HG02571 (cell line): Measurements from ENCODE around the gene CNPY2.
"Not testable (repeated sequence)": the region's sequence is repeated elsewhere in the genome, so short reads cannot be mapped to it uniquely, and the experiment has no call there.

Experiments
- ATAC-seq: cut with Tn5 transposase; IDR thresholded peaks from one replicate; pipeline ENCODE4 v1.9.1; 2021; ENCODE audit warnings: mild to moderate bottlenecking, moderate library complexity; ENCODE audit not compliant: unreplicated experiment

CNPY2 gene

DNA sequence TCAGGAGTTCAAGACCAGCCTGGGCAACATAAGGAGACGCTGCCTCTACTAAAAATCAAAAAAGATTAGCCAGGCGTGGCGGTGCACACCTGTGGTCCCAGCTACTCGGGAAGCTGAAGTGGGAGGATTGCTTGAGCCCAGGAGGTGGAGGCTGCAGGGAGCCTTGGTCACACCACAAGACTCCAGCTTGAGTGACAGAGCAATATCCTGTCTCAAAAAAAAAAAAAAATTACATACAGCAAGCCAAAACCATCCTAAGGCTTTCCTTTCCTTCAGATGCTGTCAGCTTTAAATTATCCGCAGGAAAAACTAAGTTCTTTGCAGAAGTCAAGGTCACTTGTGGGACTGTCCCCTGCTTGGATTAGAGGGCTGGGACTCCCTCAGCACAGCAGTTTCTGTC is 17.0 kb downstream of the CNPY2 start:
- no peak for ATAC-seq

DNA sequence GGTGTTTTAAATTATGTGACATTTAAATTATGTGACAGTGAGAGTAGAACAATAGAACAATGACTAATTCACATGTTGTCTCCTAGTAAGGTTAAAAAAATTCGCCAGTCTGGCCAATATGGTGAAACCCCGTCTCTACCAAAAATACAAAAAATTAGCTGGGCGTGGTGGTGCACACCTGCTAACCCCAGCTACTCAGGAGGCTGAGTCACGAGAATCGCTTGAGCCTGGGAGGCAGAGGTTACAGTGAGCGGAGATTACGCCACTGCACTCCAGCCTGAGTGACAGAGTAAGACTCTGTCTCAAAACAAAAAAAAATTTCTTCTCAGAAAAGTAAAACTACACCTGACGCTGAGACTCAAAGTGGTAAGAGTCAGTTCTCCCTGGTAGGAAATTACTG is 18.4 kb downstream of the CNPY2 start:
- no peak for ATAC-seq

DNA sequence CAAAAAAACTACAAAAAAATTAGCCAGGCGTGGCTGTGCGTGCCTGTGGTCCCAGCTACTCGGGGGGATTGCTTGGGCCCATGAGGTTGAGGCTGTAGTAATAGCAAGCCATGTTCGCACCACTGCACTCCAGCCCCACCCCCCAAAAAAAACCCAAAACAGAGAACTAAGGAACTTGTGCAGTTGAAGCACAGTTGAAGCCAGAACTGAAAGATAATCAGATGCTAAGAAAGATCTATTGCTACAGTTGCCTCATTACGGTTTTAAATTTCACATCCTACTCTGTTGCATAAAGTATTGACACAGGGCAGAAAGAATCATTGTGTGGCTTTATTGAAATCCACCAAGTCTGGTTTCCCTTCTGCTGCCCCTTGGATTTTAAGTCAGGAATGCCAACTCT is 19.5 kb downstream of the CNPY2 start:
- no peak for ATAC-seq

DNA sequence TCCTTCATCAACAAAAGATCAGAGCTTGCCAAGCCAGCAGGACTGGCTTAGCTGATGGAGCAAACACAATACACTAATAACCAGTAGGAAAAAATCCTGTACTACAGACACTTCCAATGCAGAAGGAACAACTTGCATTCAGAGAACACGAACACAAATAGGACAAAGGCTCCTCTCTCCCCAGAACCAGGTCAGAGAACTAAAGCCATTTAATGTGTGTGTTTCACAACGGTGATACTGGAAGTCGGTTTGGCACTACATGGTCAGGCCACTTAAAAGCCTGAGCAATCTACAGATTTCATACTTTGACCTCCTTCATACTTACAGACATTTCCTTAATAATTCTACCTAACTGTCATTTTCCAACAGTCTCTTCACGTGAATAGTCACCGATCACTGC is 22.0 kb downstream of the CNPY2 start:
- ATAC-seq, result no peak

DNA sequence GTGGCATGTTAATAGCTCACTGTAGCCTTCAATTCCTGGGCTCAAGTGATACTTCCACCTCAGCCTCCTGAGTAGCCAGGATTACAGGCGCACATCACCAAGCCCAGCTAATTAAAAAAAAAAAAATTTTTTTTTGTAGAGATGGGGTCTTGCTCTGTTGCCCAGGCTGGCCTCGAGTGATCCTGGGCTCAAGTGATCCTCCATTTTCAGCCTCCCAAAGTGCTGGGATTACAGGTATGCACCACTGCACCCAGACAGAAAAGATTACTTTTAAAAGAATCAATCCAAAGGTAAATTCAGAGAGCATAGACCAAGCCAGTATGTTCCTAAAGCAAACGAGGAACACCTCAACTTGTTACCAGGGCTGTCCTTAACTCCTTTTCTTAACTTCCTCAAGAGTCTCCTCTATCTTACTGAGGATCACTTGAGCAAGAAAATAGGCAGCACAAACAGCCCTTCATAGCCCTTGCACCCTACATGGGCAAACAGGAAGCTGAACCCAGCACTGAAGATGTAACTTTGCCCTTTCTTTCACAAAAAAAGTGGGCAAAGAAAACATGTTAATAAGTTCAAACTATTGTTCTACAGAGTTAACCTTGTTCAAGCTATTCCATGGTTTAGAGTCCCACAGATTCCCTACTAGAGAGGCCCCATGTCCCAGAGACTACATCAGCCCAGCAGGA is 26.9 kb downstream of the CNPY2 start:
- ATAC-seq, result no peak

DNA sequence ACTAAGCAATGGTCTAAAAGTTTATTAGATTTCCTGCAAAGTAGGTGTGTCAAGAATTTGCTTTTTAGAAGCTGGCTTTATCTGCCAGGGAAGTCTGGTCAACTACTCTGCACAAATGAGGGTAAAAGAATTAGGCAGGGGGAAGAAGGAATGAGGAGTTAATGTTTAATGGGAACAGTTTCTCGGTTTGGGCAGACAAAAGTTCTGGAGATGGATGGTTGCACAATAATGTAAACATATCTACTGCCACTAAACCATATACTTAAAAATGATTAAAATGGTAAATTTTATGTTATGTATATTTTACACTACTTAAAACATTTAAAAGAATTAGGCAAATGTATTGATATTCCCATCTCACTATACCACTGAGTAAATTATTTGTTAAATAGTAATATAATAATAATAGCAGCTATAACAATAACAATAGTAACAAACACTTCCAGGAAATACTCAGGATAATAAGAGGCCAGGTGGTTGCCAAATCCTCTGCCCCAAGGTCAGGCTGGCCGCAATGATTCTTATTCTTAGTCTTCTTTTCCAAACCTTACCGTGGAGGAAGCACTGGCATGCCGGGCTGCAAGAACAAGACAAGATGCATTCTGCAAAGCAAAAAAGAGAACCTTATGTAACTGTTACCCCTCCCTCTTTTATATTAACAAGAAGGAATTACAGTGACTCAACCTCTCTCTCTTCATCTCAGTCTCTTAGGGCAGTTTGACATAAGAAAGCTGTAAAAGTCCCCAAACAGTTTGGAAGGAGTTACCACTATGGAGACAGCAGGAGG is 29.6 kb downstream of the CNPY2 start:
- no peak for ATAC-seq

DNA sequence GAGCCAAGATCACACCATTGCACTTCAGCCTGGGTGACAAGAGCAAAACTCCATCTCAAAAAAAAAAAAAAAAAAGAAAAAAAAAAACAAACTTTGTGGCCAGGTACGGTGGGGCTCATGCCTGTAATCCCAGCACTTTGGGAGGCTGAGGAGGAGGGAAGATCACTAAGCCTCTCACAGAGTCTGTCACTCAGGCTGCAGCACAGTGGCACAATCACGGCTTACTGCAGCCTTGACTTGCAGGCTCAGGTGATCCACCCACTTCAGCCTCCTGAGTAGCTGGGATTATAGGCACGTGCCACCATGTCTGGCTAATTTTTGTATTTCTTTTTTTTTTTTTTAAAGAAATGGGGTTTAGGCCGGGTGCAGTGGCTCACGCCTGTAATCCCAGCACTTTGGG is 31.5 kb downstream of the CNPY2 start:
- not testable (repeated sequence) for ATAC-seq

DNA sequence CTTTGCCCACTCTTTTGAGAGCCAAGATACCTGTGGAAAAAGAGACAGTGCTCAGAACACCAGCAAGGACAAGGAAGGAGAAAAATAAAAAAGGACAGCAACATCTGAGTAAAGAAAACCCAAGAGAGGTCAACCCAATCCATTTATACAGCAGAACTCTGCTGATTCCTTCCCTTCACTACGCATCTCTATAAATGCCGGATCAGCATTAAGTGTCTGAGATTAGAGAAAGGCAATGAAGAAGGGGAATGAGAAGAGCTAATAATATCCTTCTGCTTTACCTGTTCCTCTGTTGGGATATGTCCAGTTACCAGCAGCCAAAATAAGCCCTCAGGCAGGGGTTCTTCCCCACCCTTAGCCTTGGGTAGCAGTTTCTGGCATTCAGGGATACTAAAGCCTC is 33.2 kb downstream of the CNPY2 start:
- no peak for ATAC-seq

DNA sequence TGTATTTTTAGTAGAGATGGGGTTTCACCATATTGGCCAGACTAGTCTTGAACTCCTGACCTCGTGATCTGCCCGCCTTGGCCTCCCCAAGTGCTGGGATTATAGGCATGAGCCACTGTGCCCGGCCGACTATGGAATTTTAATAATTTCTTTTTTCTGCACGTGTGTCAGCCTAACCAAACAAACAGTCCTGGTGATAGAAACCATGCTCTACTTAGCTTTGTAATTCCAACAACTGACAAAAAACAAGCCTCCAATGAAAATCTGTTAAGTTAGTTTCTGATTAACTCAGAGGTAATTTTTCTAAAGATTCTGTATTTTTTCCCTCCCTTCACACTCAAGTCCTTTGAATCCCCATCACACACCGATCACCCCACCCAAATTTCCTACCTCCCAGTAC is 33.8 kb downstream of the CNPY2 start:
- no peak for ATAC-seq

DNA sequence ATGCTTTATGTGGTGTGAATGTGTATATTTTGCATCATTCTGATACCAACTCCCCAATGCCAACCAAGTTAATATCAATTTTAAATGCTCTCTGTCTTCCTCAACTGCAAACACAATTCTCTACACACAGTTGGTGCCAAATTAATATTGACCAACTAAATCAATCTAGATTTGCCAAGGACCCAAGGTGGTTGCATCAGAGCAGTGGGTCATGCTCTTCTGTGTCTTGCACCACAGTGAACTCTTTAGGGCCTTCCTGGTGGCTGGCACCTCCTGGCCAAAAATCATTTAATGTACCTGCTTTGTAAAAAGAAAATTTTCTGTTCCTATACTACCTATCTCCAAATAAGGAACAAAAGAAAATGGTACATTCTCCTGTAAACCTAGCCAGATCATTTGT is 34.9 kb downstream of the CNPY2 start:
- ATAC-seq, result no peak

DNA sequence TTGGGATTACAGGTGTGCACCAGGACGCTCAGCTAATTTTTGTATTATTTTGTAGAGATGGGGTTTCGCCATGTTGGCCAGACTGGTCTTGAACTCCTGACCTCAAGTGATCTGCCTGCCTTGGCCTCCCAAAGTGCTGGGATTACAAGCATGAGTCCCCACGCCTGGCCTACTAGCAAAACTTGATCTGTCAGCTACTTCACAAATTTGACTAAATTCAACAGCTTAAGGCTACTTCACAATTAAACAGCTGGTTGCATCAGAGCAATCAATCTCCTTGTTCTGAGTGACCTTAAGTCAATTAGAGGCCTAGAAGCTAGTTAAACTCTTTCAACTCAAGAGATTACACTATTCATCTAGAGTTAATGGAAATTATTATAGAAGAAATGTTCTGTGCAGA is 36.9 kb downstream of the CNPY2 start:
- no peak for ATAC-seq

DNA sequence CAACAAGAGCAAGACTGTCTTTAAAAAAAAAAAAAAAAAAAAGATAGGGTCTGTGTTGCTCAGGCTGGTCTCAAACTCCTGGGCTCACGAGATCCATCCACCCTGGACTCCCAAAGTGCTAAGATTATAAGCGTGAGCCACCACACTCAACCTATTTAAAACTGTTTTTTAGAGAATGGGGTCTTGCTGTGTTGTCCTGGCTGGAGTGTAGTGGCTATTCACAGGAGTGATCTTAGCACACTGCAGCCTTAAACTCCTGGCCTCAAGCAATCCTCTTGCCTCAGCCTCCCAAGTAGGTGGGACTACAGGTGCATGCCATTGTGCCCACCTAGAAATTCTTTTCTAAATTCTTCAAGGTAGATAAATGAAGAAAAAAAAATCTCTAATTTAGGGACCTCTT is 41.5 kb downstream of the CNPY2 start:
- ATAC-seq, result no peak

DNA sequence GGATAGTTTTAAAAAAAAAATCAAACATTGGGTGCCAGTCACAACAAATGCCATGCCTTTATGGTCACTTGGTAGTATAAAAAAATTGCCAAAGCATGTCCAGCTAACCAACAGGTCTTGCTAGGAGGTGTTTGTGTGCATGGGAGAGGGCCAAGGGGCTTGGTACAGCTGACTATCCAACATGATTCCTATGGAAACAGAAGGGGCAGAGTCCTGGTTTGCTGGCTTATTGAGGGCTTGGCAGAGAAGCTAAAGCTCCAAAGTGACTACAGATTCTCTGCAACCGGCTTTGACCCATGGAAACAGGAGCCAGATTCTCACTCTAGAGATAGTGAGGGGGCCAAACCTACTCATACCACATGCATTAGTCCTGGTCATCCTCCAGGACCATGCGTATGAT is 43.3 kb downstream of the CNPY2 start:
- not testable (repeated sequence) for ATAC-seq

DNA sequence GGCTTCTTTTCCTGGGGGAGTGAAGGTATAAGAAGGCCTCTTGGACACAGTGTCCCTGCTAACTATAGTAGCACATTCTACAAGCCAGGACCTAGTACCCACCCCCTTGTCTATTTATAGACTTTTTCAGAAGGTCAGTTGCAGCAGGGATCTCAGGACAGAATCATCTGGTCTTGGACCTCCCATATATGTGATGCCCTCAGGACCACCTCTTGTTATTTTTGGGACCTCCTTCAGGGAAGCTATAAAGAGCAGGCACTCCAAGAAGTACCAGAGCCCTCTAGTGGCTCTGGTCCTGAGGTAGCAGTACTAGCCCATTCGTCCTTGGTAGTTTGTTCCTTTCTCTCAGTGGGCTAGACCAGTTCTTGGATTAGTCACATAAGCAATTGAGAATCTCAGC is 44.8 kb downstream of the CNPY2 start:
- ATAC-seq, result no peak

DNA sequence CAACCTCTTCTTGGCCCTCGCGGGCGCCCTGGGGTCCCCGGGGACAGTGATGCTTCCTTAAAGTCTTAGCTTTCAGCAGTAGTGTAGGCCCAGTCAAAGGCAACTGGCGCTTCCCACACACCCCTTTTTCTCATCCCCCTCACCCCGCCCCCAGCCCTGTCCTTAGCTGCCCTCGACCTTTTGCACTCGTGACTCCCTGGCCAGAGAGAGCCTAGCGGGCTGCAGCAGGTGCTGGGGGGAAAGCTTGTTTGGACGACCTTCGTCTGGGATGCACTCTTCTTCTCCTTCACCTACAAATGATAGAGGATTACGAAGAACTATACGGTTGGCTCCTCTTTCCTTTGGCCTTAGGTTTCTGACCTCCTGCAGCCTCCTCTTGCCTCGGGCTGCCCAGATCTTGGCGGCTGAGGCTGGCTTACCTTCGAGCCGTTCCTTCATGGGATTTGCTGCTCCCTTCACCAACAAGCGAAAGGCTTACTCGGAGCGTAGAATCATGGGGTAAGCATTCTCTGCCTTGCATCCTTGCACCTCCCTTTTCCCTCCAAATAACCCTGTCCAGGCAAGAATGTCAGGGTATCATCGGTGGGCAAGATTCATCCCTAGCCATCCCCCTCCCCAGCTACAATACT is 48.2 kb downstream of the CNPY2 start:
- ATAC-seq, result no peak

DNA sequence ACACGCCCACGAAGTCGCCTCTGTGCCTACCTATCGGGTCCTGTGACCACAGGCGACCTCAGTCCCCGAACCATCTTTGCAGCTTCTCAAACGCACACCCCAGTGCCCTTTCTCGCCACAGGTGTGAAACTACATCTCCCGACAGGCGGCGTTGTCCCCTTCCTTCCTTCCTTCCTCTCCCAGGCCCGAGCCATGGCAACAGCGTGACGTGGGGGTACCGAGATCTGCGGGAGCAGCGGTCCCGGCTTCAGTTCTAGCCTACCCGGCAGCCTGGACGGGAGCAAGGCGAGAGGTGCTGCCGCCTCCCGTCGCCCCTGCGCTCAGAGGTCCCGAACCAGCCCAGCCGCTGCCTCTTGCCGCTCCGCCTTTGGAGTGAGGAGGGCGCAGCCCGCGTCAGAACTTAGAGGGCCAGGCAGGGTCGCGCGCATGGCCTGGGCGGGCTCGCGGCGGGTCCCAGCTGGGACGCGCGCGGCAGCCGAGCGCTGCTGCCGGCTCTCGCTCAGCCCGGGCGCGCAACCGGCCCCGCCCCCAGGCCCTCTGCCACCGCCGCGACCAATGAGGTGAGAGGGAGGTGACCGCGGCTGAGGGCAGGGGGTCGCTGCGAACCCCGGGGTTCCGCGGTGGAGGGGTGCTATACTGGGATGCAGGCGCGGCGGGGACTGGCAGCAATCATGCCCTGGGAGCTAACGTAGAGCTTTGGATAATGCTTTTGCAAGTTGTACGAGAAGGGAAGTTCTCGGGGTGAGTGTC is 48.9 kb downstream of the CNPY2 start, which contains the start of gene COQ10A:
COQ10A (plus strand) TSS at position 250 of the 750 bp plus-strand sequence; CDS start at position 427, 177 bp downstream.
- ATAC-seq, result peak; percentile 80

DNA sequence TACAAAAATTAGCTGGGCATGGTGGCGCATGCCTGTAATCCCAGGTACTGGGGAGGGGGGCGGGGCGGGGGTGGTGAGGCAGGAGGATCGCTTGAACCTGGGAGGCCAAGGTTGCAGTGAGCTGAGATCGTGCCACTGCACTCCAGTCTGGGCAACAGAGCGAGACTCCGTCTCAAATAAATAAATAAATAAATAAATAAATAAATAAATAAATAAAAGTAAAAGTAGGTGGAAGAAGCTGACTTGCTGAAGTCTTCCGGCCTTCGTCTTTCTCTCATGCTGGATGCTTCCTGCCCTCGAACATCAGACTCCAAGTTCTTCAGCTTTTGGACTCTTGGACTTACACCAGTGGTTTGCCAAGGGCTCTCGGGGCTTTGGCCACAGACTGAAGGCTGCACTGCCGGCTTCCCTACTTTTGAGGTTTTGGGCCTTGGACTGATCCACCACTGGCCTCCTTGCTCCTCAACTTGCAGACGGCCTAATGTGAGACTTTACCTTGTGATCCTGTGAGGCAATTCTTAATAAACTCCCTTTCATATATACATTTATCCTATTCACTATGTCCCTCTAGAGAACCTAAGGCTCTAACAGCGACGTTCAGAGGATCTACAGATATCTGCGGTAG is 49.6 kb downstream of the CNPY2 start:
- ATAC-seq, result not testable (repeated sequence)

DNA sequence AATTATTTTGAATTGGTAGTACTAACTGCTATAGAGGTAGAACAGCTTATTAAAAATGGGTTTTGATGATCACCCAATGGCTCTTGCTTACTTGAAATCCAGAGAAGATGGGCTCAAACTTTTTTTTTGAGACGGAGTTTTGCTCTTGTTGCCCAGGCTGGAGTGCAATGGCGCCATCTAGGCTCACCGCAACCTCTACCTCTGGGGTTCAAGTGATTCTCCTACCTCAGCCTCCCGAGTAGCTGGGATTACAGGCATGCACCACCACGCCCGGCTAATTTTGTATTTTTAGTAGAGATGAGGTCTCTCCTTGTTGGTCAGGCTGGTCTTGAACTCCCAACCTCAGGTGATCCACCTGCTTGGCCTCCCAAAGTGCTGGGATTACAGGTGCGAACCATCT is 52.8 kb downstream of the CNPY2 start:
- ATAC-seq, result not testable (repeated sequence)

DNA sequence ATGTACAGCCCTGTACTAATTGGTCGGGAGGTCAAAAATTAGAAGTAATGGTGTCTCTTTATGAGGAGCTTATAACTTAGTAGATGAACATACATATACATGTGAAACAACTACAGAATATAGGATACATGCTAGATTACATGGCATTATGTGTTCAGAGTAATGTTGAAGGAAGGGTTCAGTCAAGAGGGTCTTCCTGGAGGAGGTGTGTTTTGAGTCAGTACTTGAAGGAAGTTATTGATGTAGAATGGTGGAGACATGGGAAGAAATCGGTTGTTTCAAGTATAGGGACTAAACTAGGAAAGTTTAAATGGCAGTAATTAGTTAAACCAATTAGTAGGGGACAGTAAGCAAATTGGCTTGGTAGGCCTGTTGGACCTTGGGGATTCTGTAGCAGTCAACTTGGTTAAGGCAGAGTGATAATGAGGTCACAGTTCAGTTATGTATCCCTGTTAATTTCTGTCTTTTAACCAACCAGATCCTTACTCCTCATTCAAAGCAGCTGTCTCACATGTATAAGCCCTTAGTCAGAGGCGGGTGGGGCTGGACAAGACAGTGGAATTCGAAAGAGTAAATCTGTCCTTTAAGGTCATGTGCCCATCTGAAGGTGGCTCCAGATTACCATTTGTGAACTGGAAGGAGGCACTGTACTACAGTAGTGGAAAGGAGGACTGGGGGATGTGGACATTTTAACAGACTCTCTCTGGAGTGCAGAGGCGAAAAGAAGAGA is 54.1 kb downstream of the CNPY2 start:
- no peak for ATAC-seq

DNA sequence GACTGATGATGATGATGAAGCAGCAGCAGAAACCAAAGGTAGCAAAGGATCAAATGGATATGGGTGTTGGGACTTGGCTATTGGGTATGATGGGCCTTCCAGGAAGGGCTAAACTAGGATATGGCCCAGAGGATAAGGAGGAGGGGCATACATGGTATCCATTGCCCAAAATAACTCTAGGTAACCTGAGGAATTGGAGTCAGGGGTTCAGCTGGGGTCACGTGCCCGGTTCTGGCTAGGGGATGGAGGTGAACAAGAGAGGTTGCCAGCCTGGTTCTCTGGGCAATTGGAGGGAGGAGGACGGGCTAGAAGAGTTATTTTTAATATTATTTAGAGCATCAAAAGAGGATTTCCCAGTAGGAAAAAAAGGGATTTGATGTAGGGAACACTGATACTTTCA is 54.9 kb downstream of the CNPY2 start:
- no peak for ATAC-seq
